GM21528 (cell line): ENCODE results near the gene TMEM187.
"Not testable (repeated sequence)": the region's sequence is repeated elsewhere in the genome, so short reads cannot be mapped to it uniquely, and the experiment has no call there.

Source experiments
- ATAC-seq: cut with Tn5 transposase; IDR thresholded peaks from one replicate; pipeline ENCODE4 v1.9.1; 2021; ENCODE audit warnings: mild to moderate bottlenecking, moderate library complexity; ENCODE audit not compliant: unreplicated experiment, low FRiP score

TMEM187 gene

DNA sequence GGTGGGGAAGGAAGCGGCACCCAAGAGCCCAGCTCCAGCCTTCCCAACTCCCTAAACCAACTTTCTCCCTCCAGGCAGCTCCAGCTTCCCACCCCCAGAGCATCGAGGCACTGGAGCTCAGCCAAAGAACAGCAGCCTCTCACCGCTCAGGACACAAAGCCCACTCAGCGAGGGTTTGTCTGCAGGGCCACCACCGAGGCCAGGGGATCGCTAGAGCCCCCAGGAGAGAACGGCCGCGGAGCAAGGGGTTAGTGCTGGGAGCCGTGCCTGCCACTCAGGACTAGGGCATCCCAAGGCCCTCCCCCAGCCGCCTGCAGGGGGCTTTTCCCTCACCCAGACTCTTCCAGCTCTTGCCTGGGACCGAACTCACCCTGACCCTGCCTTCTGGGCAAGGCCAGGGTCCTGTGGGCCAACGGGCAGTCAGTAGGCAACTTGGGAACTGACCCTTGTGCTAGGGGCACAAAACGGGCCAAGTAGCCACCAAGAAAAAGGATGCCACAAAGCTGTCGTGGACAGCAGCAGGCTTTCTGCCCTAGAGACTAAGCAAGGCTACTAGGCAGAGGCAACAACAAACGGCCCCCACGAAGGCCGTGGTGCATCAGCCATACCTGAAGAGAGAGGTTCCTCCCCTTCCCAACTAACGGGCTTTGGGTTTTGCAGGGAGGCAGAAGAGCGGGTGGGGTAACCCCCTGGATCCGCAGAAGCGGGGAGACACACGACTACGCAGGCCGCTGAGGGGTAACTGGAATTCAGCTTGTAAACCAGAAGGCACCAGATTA, 3.2 kb upstream of the TMEM187 start:
- no peak for ATAC-seq

DNA sequence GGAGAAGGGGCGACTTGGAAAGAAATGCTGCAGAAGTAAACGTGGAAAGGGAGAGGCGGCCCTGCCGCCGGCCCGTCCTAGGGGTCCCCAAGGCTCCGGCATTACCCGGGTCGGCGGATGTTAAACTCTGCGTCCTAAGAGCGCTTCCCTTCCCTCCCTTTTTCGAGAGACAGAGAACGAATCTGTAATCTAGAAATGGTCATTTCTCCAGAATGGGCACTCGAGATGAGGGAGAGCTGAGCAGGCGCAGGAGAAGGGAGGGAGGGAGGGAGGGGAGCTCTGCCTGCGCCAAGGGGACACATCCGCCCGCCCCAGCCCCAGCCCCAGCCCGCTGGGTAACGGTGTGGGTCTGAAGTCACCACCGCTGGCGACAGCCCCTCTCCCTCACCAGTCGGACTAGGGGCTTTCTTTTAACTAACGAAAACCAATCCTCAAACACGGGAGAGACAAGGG, 2.6 kb upstream of the TMEM187 start:
- ATAC-seq, result no peak

DNA sequence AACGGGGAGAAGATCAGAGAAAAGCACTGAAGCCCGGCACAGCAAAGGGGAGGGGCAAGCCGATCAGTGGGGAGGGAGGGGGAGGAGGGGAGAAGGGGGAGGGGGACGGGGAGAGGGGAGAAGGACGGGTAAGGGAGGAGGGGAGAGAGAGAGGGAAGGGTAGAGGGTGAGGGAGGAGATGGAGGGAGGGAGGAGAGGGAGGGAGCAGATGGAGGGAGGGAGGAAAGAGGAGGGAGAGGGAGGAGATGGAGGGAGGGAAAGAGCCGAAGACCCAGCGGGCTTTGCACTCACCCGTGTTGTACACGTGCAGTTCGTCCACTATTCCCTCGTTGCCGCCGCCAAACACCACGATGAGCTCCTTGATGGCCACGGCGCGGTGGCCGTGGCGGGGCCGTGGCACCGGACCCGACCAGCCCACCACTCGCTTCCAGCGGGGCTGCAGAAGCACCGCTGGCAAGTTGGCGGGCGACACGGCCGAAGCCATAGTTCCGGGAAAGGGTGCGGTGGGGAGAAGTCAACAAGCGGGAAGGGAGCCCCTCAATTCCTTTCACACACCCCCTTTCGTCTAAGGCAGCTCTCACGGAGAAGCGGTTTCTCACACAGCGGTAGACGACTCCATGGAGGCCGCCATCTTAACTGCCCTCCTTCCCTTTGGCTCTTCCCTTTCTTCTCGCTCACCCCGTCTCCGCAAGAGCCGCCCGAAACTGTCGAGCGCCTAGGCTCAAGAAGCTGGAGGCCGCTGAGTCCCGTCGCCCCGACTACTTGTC, 2.0 kb upstream of the TMEM187 start:
- no peak for ATAC-seq

DNA sequence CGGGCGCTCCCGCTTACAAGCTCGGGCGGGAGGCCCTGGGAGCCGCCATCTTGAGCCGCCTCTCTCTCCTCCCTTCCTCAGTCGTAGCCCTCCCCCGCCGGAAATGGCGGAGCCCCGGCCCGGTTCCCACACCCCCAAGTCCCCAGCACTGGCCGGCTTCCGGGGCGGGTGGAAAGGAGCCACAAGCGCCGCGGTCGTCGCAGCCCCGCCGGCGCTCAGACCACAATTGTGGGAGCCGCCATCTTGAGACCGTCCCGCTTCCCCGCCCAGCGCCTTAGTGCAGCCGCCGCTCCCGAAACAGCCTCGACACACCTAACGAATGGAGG, 1.5 kb upstream of the TMEM187 start:
- peak; percentile 24 for ATAC-seq

DNA sequence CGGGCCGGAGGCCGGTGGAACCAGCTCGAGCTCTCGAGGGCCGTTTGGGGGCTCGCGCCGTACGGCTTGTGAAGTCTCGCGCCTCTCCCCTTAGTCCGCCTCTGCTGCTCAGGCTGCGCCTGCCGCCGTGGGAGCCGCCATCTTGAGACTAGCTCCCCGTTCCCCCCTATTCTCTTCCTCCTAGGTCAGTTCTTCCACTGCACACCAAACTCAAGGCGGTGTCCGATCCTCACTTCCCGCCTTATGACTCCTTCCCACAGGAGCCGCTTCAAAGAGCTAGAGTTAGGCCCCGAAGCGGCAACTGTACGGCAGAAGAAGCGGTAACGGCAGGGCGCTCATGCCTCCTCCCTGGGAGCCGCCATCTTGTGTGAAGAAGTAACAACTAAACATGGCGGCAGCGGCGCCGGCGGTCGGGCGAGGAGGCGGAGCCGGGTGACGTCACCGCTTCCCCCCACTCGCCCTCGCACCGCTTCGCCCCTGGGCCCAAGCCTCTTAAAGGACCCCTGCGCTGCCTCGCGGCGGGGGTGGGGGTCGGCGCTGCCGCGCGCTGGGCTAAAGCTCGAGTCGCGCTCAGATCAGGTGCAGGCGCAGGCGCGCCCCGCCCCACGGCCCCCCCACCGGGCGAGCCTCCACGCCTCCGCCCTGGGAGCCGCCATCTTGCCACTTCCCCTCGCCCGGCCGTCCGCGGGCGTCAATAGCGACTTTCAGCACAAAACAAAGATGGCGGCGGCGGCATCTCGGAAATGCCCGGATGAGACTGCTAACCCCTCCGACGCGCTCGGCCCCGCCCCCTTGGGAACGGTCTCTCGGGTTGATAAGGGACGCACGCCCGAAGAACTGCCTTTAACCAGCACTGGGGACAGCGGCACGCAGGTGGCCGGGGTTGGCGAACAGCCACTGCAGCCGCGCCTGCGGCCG, 845 bp upstream of the TMEM187 start, which contains the start of gene HCFC1:
Gene HCFC1, minus strand, starts transcription at position 369 of the 918 bp plus-strand sequence. CDS start 978 bp downstream, outside the sequence.
- peak; percentile 52 for ATAC-seq

DNA sequence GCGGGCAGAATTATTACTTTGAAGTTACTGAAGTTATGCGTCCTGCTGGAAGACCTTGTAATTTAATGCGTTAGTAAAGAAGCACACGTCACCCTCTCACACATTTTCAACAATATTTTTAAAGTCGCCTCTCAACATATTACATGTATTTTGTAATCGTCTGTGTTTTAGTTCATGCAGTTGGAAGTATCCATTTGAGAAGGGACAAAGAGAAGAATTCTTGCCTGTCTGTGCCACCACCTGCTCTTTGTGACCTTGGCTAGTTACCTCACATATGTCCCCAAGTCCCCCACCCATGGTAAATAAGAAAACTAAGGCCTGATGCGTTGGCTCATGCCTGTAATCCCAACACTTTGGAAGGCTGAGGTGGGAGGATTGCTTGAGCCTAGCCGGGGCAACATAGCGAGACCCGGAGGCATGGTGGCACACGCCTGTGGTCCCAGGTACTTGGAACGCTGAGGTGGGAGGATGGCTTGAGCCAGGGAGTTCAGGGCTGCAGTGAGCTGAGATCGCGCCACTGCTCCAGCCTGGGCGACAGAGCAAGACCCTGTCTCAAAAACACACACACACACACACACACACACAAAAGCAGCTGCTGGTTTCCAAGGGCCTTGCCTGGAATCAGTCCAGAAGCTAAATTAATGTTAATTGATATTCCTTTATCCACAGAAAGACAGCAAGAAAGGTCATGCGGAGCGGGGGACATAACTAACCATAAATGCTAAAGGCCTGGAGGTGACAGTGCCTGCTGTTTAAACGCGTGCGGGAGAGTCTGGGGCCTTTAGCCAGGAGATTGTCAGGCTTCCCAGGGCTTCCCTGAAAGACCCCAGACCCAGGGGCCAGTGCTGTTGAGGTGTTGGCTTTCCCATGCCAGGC, 811 bp downstream of the TMEM187 start:
- no peak for ATAC-seq

DNA sequence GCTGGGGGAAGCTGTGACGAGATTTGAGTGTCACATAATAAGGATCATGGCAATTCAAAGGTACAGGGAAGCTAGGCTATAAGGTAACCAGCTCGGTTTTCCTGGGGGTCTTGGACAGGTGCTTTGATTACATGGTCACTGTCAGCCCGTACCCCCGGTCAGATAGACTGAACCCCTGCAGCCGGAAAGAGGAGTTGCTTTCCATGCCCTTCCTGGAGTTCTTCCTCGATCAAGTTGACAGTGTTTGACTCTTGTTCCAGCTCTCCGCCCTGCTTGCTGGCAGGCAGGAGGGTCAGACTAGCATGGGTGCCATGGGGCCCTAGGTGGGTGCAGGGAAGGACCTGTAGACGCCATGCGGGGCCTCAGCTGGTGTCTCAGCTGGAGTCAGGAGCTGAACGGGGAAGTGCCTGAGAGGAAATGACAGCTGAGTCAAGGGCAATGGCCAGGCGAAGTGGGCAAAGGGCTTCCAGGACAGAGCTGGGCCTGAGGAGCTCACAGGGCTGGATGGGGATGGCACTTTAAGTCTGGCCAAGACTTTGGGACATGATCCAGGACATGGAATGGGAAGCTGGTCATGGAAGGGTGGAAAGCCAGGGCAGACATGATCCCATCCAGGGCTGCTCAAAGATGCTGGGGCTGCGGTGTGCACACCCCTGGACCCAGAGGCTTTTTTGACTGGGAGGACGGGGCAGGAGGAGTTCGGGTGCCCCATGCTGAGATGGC, 1.6 kb downstream of the TMEM187 start:
- ATAC-seq, result no peak

DNA sequence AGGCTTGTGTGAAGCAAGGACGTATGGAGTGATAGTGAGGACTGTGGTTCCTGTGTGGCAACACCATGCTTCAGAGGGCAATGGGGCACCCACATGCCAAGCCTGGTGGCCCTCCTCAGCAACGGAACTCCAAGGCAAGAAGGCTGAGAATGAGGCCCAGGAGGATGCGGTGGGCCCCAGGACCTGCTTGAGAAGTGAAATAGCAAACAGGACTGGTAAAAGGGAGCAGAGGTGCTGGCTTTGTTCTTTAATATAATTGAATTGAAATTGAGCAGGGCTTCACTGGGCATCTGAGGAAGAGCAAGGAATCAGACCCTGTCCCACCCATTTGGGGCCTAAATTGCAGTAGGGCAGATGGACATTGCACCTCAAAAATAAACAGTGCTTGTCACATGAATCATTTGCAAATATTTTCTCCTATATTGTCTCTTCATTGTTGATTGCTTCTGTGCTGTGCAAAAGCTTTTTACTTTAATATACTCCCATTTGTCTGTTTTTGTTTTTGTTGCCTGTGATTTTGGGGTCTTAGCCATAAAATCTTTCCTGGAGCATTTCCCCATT, 2.3 kb downstream of the TMEM187 start:
- ATAC-seq, result no peak

DNA sequence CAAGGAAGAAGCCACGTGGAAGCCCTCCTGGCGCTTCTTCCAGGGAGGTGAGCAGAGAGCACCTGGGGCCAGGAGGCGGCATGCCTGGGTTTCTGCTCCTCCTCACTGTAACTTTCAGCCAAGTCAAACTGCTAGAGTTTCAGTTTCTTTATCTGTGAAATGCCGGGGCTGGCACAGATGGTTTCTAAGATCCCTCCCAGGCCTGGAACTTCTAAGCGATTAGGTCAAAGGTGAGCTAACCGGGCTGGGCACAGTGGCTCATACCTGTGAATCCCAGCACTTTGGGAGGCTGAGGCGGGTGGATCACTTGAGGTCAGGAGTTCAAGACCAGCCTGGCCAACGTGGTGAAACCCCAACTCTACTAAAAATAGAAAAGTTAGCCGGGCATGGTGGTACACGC, 7.8 kb downstream of the TMEM187 start:
- not testable (repeated sequence) for ATAC-seq

DNA sequence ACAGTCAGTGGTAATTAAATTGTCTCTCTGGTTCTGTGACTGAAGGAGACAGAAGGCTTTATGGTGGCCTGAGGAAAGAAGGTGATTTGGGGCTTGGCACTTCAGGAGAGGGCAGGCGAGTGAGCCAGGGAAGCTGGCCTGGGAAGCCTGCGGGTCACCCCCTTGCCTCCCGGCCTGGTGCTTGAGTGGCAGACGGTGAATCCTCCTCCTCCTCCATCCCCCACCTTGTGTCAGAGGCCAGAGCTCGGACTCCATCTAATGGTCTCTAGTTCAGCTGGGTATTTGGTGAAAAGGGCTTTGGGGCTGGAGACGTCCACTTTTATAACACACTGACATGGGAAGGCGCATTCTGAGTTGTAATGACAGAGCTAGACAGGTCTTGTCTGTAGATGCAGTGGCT, 8.7 kb downstream of the TMEM187 start:
- no peak for ATAC-seq

DNA sequence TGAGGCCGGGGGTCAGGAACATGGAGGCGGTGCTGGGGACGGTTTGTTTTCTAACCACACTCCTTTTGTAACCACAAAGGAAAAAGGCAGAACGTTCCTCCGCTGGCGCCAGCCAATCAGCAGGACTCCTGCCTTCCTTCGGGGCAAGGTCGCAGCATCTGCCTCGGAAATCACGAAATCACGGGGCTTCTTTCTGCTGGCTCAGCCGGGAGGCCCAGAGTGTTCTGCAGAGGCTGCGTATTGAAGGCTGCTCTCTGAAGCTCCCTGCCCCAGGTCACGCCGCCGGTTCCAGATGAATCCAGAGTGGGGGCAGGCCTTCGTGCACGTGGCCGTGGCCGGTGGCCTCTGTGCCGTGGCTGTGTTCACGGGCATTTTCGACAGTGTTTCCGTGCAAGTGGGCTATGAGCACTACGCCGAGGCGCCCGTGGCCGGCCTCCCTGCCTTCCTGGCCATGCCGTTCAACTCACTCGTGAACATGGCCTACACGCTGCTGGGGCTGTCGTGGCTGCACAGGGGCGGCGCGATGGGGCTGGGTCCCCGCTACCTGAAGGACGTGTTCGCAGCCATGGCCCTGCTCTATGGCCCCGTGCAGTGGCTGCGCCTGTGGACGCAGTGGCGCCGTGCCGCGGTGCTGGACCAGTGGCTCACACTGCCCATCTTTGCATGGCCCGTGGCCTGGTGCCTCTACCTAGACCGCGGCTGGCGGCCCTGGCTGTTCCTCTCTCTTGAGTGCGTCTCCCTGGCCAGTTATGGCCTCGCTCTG, 9.4 kb downstream of the TMEM187 start:
- ATAC-seq, result no peak

DNA sequence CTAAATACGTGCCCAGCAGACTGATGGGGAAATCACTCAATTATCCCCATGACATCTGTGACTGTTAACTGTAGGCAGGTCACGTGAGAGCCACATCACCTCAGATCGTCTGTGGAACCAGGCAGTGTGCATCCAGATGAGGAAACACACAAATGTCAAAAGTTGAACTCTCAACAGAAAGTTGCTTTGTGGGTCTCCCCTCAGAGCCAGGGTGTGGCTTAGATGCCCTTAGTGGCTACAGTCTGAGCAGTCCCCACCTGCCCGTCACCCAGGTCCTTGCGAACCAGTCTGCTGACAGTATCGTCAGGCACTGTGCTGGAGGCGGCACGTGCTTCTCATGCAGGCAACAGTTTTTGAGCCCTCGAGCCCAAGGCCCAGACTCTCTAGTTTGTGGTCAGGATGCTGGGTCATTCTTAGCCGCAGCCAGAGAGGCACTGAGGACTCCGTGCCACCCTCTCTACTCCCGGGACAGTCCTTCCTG, 10.8 kb downstream of the TMEM187 start:
- no peak for ATAC-seq

DNA sequence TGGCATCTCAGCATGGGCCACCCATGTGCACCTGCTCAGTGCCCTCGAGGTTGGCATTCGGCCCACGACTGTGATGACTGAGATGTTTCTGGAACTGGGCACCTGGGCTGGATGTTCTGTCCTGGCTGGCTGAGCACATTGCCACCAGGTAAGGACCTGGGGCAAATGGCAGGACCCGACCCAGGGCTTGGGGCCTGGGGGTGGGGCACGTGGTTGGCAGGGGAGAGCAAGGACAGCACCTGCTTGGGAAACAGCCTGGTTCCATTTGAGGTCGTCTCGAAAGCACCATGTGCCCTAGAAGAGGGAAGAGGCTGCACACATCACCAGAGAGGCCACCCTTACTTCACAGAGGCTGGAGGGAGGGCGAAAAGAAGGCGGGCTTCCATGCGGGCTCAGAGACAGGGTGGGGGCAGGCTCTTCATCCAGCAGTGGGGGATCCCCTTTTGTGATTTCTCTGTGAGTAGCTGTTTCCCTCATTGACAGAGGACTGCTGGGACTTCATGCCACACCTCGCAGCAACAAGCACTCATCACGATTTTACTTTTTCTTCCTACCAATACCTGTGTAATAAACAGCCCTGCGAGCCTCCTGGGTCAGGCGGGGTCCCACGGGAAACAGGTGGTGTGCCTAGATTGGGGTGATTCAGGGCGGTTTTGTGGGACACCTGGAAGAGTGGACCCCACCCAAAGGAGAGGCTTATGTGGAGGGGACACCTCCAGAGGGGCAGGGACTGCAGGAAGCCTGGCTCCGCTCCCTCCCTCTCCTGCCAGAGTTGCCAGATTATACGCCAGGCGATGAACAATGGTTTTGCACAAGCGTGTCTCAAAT, 12.0 kb downstream of the TMEM187 start:
- ATAC-seq, result no peak

DNA sequence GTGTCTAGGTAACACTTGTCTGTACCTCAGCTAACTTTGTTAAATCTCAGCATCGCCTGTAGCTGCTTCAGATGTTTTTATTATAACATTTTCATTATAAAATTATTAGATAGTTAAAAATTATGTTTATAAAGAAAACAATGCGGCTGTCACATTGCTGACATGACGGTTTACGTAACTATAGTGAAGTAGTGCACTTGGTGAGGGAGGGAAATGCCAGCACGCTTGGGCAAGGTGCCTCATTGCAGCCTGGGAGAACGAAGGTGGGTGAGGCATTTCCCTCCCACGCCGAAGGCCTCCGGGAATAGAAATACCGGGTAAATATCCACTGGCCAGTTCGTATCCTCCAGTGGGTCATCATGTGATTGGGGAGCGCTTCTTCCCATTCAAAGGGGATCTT, 15.9 kb downstream of the TMEM187 start:
- no peak for ATAC-seq

DNA sequence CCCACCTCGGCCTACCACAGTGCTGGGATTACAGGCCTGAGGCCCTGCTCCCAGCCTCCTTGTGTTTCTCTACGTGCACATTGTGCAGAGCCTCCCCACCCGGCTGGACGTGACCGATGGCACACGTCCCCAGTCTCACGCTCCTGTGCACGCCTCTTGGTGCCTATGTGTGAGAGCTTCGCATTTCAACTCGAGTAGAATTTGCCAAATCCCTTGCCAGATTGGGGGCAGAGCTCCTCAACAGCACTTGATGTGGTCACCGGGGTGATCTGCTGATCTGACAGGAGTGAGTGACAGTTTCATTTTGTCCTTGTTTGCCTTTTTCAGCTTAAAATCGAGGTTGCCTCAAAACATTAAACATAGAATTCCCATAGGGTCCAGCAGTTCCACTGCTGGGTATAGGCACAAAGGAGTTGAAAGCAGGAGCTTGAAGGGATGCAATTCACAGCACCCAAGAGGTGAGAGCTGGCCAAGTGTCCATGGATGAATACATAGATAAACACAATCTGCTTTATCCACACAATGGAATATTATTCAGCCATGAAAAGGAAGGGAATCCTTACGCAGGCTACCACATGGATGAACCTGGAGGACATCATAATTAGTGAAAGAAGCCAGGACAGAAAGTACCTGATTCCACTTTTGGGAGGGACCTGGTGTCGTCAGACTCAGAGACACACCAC, 17.6 kb downstream of the TMEM187 start:
- ATAC-seq, result no peak

DNA sequence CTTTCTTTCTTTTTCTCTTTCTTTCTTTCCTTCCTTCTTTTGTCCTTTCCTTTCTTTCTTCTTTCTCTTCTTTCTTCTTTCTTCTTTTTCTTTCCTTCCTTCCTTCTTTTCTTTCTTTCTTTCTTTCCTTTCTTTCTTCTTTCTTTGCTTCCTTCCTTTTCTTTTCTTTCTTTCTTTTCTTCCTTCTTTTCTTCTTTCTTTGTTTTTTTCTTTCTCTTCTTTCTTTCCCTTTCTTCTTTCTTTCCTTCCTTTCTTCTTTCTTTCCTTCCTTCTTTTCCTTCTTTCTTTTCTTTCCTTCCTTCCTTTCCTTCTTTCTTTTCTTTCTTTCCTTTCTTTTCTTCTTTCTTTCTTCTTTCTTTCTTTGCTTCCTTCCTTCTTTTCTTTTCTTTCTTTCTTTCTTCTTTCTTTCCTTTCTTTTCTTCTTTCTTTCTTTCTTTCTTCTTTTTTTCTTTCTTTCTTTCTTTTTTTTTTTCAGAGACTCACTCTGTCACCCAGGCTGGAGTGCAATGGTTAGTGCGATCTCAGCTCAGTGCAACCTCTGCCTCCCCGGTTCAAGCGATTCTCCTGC, 18.5 kb downstream of the TMEM187 start:
- no peak for ATAC-seq
